Erythroblast (primary cell): ENCODE data around the gene GNAS-AS1.

ENCODE experiments used
- GATA1 ChIP-seq: IDR thresholded peaks from 2 replicates; pipeline ENCODE4 v1.6.1; 2011; ENCODE audit warnings: low read depth, mild to moderate bottlenecking, control low read depth, low read length, moderate library complexity
- POLR2A ChIP-seq: IDR thresholded peaks from 2 replicates; pipeline ENCODE4 v1.6.1; 2011; ENCODE audit warnings: mild to moderate bottlenecking, low read length

DNA sequence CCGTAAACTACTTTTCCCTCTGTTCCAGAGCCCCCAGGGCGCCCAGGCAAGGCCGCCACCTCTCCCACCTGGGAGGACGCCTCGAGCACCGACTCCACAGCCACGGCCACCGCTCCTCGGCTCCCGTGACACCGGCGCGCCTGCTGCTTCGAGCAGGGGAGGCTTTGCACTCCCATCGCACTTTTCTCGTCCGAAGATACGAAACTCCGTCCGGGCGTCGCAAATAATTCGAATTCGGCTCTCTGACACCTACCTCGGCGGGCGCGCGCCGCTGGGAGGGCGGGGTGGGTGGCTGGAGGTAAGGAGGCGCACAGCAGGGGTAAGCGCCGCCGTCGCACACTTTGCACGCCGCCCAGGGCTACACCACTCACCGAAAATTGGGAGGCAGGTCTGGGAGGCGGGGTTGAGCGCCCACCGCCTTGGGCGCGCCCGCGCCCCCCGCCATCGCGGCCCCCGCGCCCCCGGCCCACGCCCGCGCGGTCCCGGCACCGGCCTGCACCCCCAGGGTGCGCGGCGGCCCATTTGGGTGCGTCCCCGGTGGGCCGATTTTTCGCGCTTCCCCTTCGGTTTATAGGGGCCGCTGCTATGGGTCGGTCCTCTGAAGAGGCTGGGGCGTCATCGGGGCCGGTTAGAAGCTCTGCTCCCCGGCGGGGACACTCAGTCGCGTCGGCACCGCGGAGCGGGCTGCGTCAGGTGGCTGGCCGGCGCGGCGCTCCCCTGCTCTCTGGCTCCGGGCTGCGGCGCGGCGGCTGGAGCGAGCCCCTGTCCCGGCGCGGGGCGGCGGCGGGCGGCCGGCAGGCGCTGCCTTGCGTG is 38.0 kb upstream of the GNAS-AS1 start:
- peak; percentile 96 for TF ChIP-seq POLR2A
- no peak for TF ChIP-seq GATA1
